IMR-90 (cell line): ENCODE data around the gene PRKD1. TPM values are rescaled to one million over a fixed set of nuclear protein-coding genes. Genes with fewer than 3 reads are reported as not detected.

Source experiments
- ATAC-seq: fragments of 200-7000 bp; cut with Tn5 transposase; 2 replicates; pipeline ENCODE4 v1.9.1; 2020; ENCODE audit warnings: low read depth, mild to moderate bottlenecking, moderate library complexity
- BruUV-seq: library from RNA; stranded (reverse); fragments of 400-500 nt; replicated peaks from 2 replicates; lab custom pipeline; 2021; lab: Mats Ljungman, UMichigan
- CTCF ChIA-PET: fragments of 300-600 bp; formaldehyde crosslinking; extraction: SDS; loops from one replicate; lab custom pipeline; 2021; ENCODE audit warnings: antibody characterized with exemption; lab: Yijun Ruan, JAX
- POLR2A ChIA-PET: fragments of 300-600 bp; sonication (Branson Sonifier 250); formaldehyde crosslinking; loops from one replicate; lab custom pipeline; 2022; ENCODE audit warnings: antibody characterized with exemption; ENCODE audit not compliant: unreplicated experiment; lab: Charles Lee
- DNase-seq: peaks from one replicate; pipeline ENCODE4 v3.0.0; 2013
- H2AFZ ChIP-seq: replicated peaks from 2 replicates; pipeline ENCODE3; 2013; ENCODE audit warnings: low read length, mild to moderate bottlenecking; ENCODE audit not compliant: poor library complexity
- H2AK5ac ChIP-seq: 2 replicates; pipeline ENCODE4 v1.6.1; 2013; ENCODE audit warnings: low read depth, low read length, inconsistent platforms
- H2AK9ac ChIP-seq: replicated peaks from 2 replicates; pipeline ENCODE3; 2013; ENCODE audit warnings: mild to moderate bottlenecking, low read depth, low read length, moderate library complexity; ENCODE audit not compliant: poor library complexity
- H2BK120ac ChIP-seq: 2 replicates; pipeline ENCODE4 v1.6.1; 2013; ENCODE audit warnings: low read depth, low read length, inconsistent platforms
- H2BK15ac ChIP-seq: 3 replicates; pipeline ENCODE4 v1.6.1; 2013; ENCODE audit warnings: low read depth, low read length, inconsistent platforms
- H2BK20ac ChIP-seq: 2 replicates; pipeline ENCODE4 v1.6.1; 2013; ENCODE audit warnings: low read depth, mild to moderate bottlenecking, inconsistent platforms, low read length, moderate library complexity
- H2BK5ac ChIP-seq: 2 replicates; pipeline ENCODE4 v1.6.1; 2013; ENCODE audit warnings: mild to moderate bottlenecking, low read depth, low read length, inconsistent platforms; ENCODE audit not compliant: poor library complexity, severe bottlenecking
- H3K14ac ChIP-seq: replicated peaks from 2 replicates; pipeline ENCODE4 v1.6.1; 2013; ENCODE audit warnings: low read depth, low read length, inconsistent platforms
- H3K18ac ChIP-seq: 2 replicates; pipeline ENCODE4 v1.6.1; 2013; ENCODE audit warnings: low read depth, low read length, control low read depth
- H3K23ac ChIP-seq: 2 replicates; pipeline ENCODE4 v1.6.1; 2013; ENCODE audit warnings: low read depth, low read length, inconsistent platforms
- H3K27ac ChIP-seq: 2 replicates; pipeline ENCODE4 v1.5.1; 2013; ENCODE audit warnings: mild to moderate bottlenecking, control low read depth, low read length; ENCODE audit not compliant: insufficient read depth
- H3K27me3 ChIP-seq: 2 replicates; pipeline ENCODE4 v1.6.1; 2013; ENCODE audit warnings: low read length; ENCODE audit not compliant: control insufficient read depth, insufficient read depth
- H3K36me3 ChIP-seq: 2 replicates; pipeline ENCODE4 v1.6.1; 2013; ENCODE audit warnings: low read length, mixed read lengths; ENCODE audit not compliant: control insufficient read depth, insufficient read depth
- H3K4ac ChIP-seq: 2 replicates; pipeline ENCODE4 v1.6.1; 2013; ENCODE audit warnings: low read depth, low read length, inconsistent platforms
- H3K4me1 ChIP-seq: 2 replicates; pipeline ENCODE4 v1.6.1; 2013; ENCODE audit warnings: low read length, mixed read lengths; ENCODE audit not compliant: control insufficient read depth, insufficient read depth
- H3K4me2 ChIP-seq: 2 replicates; pipeline ENCODE4 v1.6.1; 2013; ENCODE audit warnings: low read depth, mild to moderate bottlenecking, control low read depth, low read length, moderate library complexity
- H3K4me3 ChIP-seq: 2 replicates; pipeline ENCODE4 v1.5.1; 2013; ENCODE audit warnings: low read depth, mild to moderate bottlenecking, control low read depth, low read length, moderate library complexity; ENCODE audit not compliant: insufficient read depth
- H3K56ac ChIP-seq: 2 replicates; pipeline ENCODE4 v1.6.1; 2013; ENCODE audit warnings: low read length, inconsistent platforms; ENCODE audit not compliant: insufficient read depth; ENCODE audit errors: extremely low read depth
- H3K79me1 ChIP-seq, 2 experiments: 2 replicates each; pipeline ENCODE4 v1.6.1; 2013; ENCODE audit warnings: low read length in 2 of 2, inconsistent platforms in 1 of 2, low read depth in 1 of 2
- H3K9ac ChIP-seq: 2 replicates; pipeline ENCODE4 v1.6.1; 2013; ENCODE audit warnings: low read depth, low read length, control low read depth
- H3K9me1 ChIP-seq: 2 replicates; pipeline ENCODE4 v1.6.1; 2013; ENCODE audit warnings: low read length, inconsistent platforms; ENCODE audit not compliant: insufficient read depth
- H3K9me3 ChIP-seq: 2 replicates; pipeline ENCODE4 v1.6.1; 2013; ENCODE audit warnings: low read length; ENCODE audit not compliant: control insufficient read depth, insufficient read depth
- H4K20me1 ChIP-seq: 2 replicates; pipeline ENCODE4 v1.6.1; 2013; ENCODE audit warnings: low read length, inconsistent platforms; ENCODE audit not compliant: insufficient read depth
- H4K5ac ChIP-seq: 2 replicates; pipeline ENCODE4 v1.6.1; 2013; ENCODE audit warnings: mild to moderate bottlenecking, low read depth, low read length, control low read depth
- H4K8ac ChIP-seq, 2 experiments: 2 replicates each; pipeline ENCODE4 v1.6.1; 2013; ENCODE audit warnings: low read depth in 2 of 2, low read length in 2 of 2, control low read depth in 1 of 2, inconsistent platforms in 1 of 2
- H4K91ac ChIP-seq: 2 replicates; pipeline ENCODE4 v1.6.1; 2013; ENCODE audit warnings: low read depth, low read length, inconsistent platforms; ENCODE audit not compliant: insufficient read depth
- BHLHE40 ChIP-seq: fragments of 150-350 bp; IDR thresholded peaks from 2 replicates; pipeline ENCODE4 v1.6.1; 2016; ENCODE audit warnings: mild to moderate bottlenecking, low read depth, low read length
- CEBPB ChIP-seq: IDR thresholded peaks from 2 replicates; pipeline ENCODE4 v1.6.1; 2012; ENCODE audit warnings: low read depth, low read length, improper control_type of control experiment
- CHD1 ChIP-seq: IDR thresholded peaks from 2 replicates; pipeline ENCODE4 v1.6.1; 2012; ENCODE audit warnings: low read depth, low read length, improper control_type of control experiment
- ELK1 ChIP-seq: fragments of 150-350 bp; IDR thresholded peaks from 2 replicates; pipeline ENCODE4 v1.6.1; 2016; ENCODE audit warnings: low read depth, mild to moderate bottlenecking, low read length, moderate library complexity, borderline replicate concordance
- MAFK ChIP-seq: IDR thresholded peaks from 2 replicates; pipeline ENCODE4 v1.6.1; 2012; ENCODE audit warnings: low read depth, low read length, improper control_type of control experiment
- MXI1 ChIP-seq: IDR thresholded peaks from 2 replicates; pipeline ENCODE4 v1.6.1; 2012; ENCODE audit warnings: low read depth, mild to moderate bottlenecking, low read length, moderate library complexity, borderline replicate concordance
- NFE2L2 ChIP-seq: fragments of 150-350 bp; IDR thresholded peaks from 2 replicates; pipeline ENCODE4 v1.6.1; 2016; ENCODE audit warnings: low read depth, mild to moderate bottlenecking, low read length
- RAD21 ChIP-seq: IDR thresholded peaks from 2 replicates; pipeline ENCODE4 v1.6.1; 2012; ENCODE audit warnings: low read length, improper control_type of control experiment
- RFX5 ChIP-seq: IDR thresholded peaks from 2 replicates; pipeline ENCODE4 v1.8.0; 2012; ENCODE audit warnings: low read depth, mild to moderate bottlenecking, low read length, moderate library complexity
- WGBS, 2 experiments: methylation state at CpG; one replicate each; pipeline versions ENCODE4 v1.1.5 to v1.1.7; 2013; ENCODE audit warnings: missing lambda C conversion rate in 2 of 2; ENCODE audit not compliant: insufficient read length in 1 of 2; ENCODE audit errors: extremely low coverage in 2 of 2; 5-methylcytosine and 5-hydroxymethylcytosine counted together
- dilution Hi-C: fragments of 300-500 bp; cut with HindIII; formaldehyde crosslinking; loops from one replicate; pipeline ENCODE4 v1.14.3; 2018; ENCODE audit warnings: low sequenced_read_pairs; ENCODE audit not compliant: unreplicated experiment
- in situ Hi-C: fragments of 300-500 bp; cut with MboI; formaldehyde crosslinking; loops from 3 replicates; pipeline ENCODE4 v1.14.3; 2019; ENCODE audit warnings: low sequenced_read_pairs, inconsistent platforms, mixed read lengths
- intact Hi-C: fragments of 100-400 bp; cut with micrococcal nuclease; formaldehyde crosslinking; loops from 2 replicates; pipeline ENCODE4 v1.10.0; 2022
- polyA plus RNA-seq, 3 experiments: library from polyadenylated mRNA; depleted of rRNA; stranded (reverse); fragments of >200 nt; gene quantifications; 2 replicates each; pipeline ENCODE4 v1.2.3, GENCODE V29; 2012; ENCODE audit warnings: low replicate concordance in 1 of 3
- total RNA-seq: library from RNA; depleted of rRNA; stranded (reverse); fragments of >200 nt; gene quantifications from 2 replicates; pipeline ENCODE4 v1.2.3, GENCODE V29; 2012

The PRKD1 gene
- total and polyA plus RNA-seq, 2 of the 4 experiments (the other 2 are of a cell fraction), result 12.9 to 14.2 TPM

- dilution Hi-C loops, result no loop called here
These were observed 297.0 kb downstream of the PRKD1 start for GRCh38 chr14:29630566-29631160.

More at GRCh38 chr14:29630566-29631160, 297.0 kb downstream of the PRKD1 start:
- Histone ChIP-seq H2AK9ac (peak overlapping the region; percentile 58), H3K27me3 (no peaks in the 10 kb centered on the region), H3K4me2 (no peak overlapping the region), H3K18ac (peak overlapping the region; percentile 38; the same call in 1 of the 2 replicates), H3K23ac (no peak overlapping the region), H4K20me1 (no peaks in the 10 kb centered on the region), H3K4me1 (peaks cover 3% of the 10 kb centered on the region), H4K5ac (peak overlapping the region; percentile 15; the same call in 1 of the 2 replicates), H3K36me3 (peaks cover 6% of the 10 kb centered on the region), H3K14ac (peak overlapping the region; percentile 27; the same call in 1 of the 2 replicates), H3K4ac (peak overlapping the region; percentile 51), H2BK120ac (peak overlapping the region; percentile 20; the same call in 1 of the 2 replicates), H3K9me1 (0 out of 2 replicates have a peak, but pooled peaks cover 3% of the 10 kb centered on the region), H3K27ac (peak overlapping the region; percentile 74; the same call in 1 of the 2 replicates), H4K8ac (peak overlapping the region in 1 of 2 experiments; percentile 59; a peak in 1 of 4 replicates), H2BK20ac (peak overlapping the region; percentile 25; the same call in 1 of the 2 replicates), H2AFZ (peak overlapping the region; percentile 34), H4K91ac (peak overlapping the region; percentile 74), H3K9me3 (no peaks in the 10 kb centered on the region), H3K4me3 (no peak overlapping the region), H2BK15ac (peak overlapping the region; percentile 78; the same call in 1 of the 3 replicates), H3K9ac (no peak overlapping the region), H2BK5ac (peak overlapping the region; percentile 67), H3K56ac (no peak overlapping the region), H3K79me1 (no peaks in the 10 kb centered on the region), H2AK5ac (peak overlapping the region; percentile 80; the same call in 1 of the 2 replicates)
- DNase-seq, result peak; percentile 23
- TF ChIP-seq BHLHE40 (no peak), MAFK (no peak), RAD21 (no peak), RFX5 (no peak), NFE2L2 (no peak), MXI1 (no peak), CEBPB (peak; percentile 35; the same call in 1 of the 2 replicates), CHD1 (no peak), ELK1 (no peak)
- BruUV-seq, result no TSS peak
- in situ Hi-C loops (no loop called here), intact Hi-C loops (no loop called here)
- ChIA-PET POLR2A (no interaction called here), CTCF (no interaction called here)
- 0 out of 2 replicates have a peak, but pooled peaks have one; percentile 21 for ATAC-seq
- no CpG with 5 or more reads among the region's 5 CpGs for WGBS, 2 experiments
